Gastroesophageal sphincter (tissue), 3 donors: ENCODE results near the gene TTLL9.

Experiments
- CTCF ChIP-seq, 4 experiments: fragments of 200-600 bp in 2 of 4; fragments of 450-650 bp in 2 of 4; sonication (generic) in 1 of 4; IDR thresholded peaks; one replicate each; pipeline ENCODE4 v1.5.1; 2017 to 2019; ENCODE audit warnings: antibody characterized with exemption in 4 of 4, mild to moderate bottlenecking in 2 of 4, moderate library complexity in 2 of 4
- EP300 ChIP-seq: sonication (generic); formaldehyde crosslinking; IDR thresholded peaks from one replicate; pipeline ENCODE4 v1.6.1; 2017; ENCODE audit warnings: antibody characterized with exemption, mild to moderate bottlenecking
- POLR2AphosphoS5 ChIP-seq: sonication (generic); formaldehyde crosslinking; IDR thresholded peaks from one replicate; pipeline ENCODE4 v1.6.1; 2017; ENCODE audit warnings: antibody characterized with exemption

- TF ChIP-seq CTCF (IDR thresholded peaks at IDR 0.05) (no peak), EP300 (no peak), POLR2AphosphoS5 (no peak)
Observed at GRCh38 chr20:31896049-31896448, 25.6 kb downstream of the TTLL9 start.
